GM19372 (cell line): ENCODE results near the gene STX18.
"Not testable (repeated sequence)": the region's sequence is repeated elsewhere in the genome, so short reads cannot be mapped to it uniquely, and the experiment has no call there.

Experiments
- ATAC-seq: cut with Tn5 transposase; IDR thresholded peaks from one replicate; pipeline ENCODE4 v1.9.1; 2021; ENCODE audit warnings: mild to moderate bottlenecking, low read depth, moderate library complexity; ENCODE audit not compliant: unreplicated experiment

The STX18 gene

DNA sequence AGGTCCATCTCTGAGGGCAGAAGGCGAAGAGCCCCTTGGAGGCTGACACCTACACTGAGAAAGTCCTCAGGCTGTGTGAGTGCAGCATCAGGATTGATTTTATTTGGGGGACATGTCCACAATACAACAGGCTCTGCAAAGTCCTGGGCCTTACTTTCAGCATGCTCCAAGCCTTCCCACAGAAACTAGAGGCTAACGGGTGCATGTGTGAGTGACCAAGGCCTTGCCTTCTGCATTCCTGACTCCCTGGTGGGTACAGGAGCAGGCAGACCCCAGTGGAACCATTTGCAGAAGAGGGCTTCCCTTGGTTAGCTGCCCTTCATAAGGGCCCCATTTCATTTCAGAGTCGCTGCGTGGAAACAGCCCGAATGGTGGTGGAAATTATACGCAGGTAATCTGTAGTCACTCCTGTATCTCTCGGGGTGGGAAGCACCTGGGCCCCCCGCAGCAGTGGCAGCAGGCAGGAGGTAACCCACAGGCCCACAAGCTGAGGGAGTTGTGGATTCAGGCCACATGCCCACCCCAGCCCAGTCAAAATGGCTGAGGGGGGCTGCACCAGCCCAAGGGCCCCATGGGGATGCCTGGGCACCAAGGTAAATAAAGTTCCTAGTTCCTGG lies 117.2 kb downstream of the STX18 start:
- ATAC-seq, result no peak

GRCh38 chr4:4423706-4424498 lies 117.9 kb downstream of the STX18 start:
- no peak for ATAC-seq

GRCh38 chr4:4422856-4423499 lies 118.9 kb downstream of the STX18 start:
- ATAC-seq, result no peak

GRCh38 chr4:4422117-4422516 lies 119.7 kb downstream of the STX18 start:
- not testable (repeated sequence) for ATAC-seq

DNA sequence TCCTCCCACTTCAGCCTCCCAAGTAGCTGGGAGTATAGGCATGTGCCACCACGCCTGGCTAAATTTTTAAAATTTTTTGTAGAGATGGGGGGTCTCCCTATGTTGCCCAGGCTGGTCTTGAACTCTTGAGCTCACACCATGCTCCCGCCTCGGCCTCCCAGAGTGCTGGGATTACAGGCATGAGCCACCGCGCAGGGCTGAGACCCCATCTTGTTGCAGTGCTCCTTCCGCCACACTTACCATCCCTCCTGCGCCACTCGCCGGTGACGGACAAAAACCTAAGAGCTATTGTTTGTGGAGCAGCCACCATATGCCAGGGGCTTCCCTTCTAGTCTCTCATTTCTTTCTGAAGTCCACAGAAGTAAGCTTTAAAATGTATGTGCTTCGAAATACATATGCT lies 120.5 kb downstream of the STX18 start:
- ATAC-seq, result no peak

- ATAC-seq, result no peak
Observed at GRCh38 chr4:4420421-4420820, 121.4 kb downstream of the STX18 start.

DNA sequence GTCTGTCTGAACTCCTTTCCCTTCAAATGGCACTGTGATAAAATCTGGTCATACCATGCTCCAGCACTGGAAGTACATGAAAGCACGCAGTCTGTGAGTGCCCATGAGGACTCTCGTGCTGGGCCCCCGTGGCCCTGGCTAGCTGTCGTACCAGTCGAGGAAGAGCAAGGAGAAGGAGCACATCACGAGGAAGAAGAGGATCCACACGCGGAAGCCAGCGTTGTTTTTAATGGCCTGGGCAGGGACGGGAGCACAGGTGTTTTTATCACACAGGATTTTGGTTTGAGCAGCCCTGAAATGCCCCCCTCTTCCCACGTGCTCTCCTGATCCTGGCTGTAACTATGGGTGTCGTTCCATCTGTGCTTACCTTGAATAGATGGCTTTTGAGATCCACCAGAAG lies 122.0 kb downstream of the STX18 start:
- ATAC-seq, result no peak

DNA sequence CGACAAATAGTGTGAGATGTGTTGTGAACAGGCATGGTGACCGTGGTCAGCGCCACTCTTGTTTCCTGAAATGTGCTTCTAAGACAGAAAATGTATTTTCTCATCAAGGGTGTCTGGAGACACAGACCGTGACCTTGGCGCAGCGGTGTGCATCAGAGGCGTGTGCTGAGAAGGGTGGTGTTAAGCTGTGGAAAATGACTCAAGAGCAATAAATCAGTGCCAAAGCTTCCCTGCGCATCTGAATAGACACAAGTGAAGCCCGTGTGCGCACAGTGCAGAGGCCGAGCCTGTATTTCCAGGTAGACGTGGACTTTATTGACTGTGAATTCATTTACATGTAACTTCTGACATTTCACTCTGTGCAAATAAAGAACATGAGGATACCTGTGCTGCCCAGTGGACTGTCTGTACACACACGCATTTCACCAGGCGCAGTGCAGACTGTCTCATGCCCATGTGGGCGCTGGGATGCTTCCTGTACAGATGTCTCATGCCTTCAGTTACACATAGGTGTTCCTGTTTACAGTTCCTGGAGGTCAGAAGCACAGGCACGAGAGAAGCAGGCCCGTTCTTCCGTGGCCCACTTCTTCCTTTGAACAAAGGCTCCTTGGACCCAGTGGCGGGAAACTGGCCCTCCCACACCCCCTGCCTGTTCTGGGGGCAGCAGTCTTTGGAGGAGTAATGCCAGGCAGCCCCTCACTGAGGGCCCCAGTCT lies 123.0 kb downstream of the STX18 start:
- ATAC-seq, result no peak

DNA sequence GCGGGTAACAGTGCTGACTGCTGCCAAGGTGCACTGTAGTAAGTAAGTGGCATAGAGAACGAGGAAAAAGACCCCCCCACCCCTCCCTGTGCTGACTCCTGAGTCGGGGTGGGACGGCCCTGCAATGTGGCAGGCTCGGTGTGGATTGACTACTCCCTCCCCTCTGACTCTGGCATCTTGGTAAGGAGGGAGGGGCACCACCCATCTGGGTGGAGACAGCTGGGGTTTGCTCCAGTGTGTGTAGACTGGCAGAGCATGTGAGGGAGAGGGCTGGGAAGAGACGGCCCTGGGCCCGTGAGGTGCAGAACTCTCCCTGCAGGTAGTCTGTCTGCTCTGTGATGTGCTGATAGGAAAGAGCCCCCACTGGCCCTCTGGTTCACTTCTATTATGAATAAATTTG lies 124.0 kb downstream of the STX18 start:
- ATAC-seq, result no peak

- ATAC-seq, result no peak
Observed at GRCh38 chr4:4416981-4417380, 124.9 kb downstream of the STX18 start.

DNA sequence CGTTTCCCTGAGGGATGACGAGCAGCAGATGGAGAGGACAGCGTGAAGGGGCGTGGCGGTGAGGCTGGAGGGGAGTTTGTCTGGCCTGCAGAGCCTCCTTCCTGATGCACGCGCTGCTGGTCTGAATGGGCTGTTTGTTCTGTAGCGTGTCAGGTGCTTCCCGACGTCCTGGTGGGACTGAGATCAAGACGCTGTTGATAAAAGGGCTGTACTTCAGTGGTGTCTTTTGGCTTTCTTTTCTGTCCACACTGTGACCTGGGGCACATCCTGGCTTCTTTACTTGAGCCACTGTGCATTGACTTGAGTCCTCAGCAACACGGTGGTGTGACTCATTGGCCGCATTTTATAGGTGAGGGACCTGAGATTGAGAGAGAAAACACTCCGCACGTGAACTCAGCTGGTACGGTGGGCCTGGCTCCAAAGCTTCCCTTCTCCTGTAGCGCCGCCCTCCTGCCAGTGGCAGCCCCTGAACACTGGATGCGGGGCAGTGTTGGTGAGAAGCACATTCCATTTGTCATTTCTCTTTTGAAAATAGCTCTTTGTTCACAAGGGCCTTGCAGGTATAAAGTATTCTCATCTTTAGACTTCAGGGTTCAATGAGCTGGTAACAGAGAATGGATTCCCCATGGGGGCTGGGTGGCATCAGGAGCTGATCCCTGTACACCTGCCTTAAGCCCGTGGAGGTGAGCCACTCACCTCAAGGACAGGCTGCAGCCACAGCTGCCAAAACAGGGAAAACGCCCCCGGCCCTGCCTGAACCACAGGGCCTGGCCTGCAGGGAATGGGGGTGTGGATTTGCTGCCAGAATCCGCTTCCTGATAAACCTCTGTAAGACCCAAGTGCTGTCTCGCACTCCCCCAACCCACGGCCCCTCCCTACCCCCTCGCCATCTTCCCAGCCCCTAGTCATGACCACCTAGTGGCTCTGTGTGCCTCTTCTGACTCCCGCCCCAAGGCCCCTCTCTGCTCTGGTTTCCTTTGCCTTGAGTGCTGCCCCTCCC lies 125.7 kb downstream of the STX18 start:
- ATAC-seq, result no peak

GRCh38 chr4:4415107-4415805 lies 126.6 kb downstream of the STX18 start:
- ATAC-seq, result no peak

DNA sequence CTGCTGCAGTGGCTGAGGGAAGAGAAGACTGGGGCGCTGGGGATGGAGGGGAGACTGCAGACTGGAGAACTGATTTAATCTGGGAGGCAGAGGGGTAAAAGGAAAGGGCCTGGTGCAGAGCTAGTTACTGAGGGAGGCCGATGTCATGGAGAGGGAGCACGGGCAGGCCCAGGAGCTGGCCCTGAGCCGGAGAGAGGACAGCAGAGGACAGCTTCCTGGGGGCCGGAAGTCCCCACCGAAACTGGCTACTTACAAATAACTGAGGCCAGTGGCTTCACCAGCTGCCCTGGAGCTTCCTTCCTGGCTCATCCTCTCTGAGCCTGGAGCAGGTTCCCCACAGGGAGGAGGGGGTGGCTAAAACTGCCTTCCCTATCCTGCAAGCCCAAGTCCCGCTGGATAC lies 128.0 kb downstream of the STX18 start:
- no peak for ATAC-seq

DNA sequence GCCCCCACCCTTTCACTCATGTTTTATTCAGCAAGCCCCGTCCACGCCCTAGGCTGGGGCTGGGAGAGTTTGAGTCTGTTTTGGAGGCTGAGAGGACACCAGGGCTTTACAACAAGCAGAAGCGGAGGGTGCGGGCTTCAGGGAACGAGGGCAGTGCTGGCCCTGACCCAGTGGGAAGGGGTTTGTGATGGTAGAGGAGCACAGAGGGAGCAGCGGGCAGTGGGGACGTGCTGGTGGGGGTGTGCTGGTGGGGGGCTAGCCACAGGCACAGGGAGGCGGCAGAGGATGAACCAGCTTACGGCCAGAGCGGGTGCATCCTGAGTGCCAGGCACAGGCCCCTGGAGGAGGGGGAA lies 128.5 kb downstream of the STX18 start:
- no peak for ATAC-seq

GRCh38 chr4:4412641-4413372 lies 129.0 kb downstream of the STX18 start:
- ATAC-seq, result no peak

GRCh38 chr4:4411906-4412305 lies 129.9 kb downstream of the STX18 start:
- no peak for ATAC-seq

- ATAC-seq, result no peak
Observed at GRCh38 chr4:4410271-4410670, 131.6 kb downstream of the STX18 start.

GRCh38 chr4:4409416-4410115 lies 132.3 kb downstream of the STX18 start:
- no peak for ATAC-seq
